ENCODE results near the gene ATOH8. TPM values are rescaled to one million over a fixed set of nuclear protein-coding genes. Genes with fewer than 3 reads are reported as not detected.

The ATOH8 gene
- polyA plus RNA-seq, 2 of the 4 experiments (the other 2 are of a cell fraction): 1.8 to 20.0 TPM

GRCh38 chr2:85768713-85769112 is 14.9 kb downstream of the ATOH8 start (continued):
- TF ChIP-seq CEBPB (IDR thresholded peaks at IDR 0.05) (no peak), BCL3 (IDR thresholded peaks at IDR 0.05) (no peak), PBX3 (IDR thresholded peaks at IDR 0.05) (no peak), CBX8 (IDR thresholded peaks at IDR 0.05) (no peak), ATOH8 (CRISPR knock-in tag; IDR thresholded peaks at IDR 0.05; ENCODE audit: low read depth) (no peak)

GRCh38 chr2:85769236-85769982 is 15.6 kb downstream of the ATOH8 start:
- TF ChIP-seq CBX8 (IDR thresholded peaks at IDR 0.05) (no peak), CTCF (IDR thresholded peaks at IDR 0.05) (peak; percentile 26; the same call in 1 of the 3 replicates)
- H3K4me3 ChIP-seq: no peak overlapping the region
- ChIA-PET CTCF (interaction anchor here (0.6 to 63.0 kb wide), 17 partner anchors 9 to 310 kb away, joined by 3 to 1675 read pairs (median 4); partner anchors contain the start of gene ATOH8), POLR2A (no interaction called here)
- 75% methylated on average over 12 of the region's 12 CpGs for WGBS (ENCODE audit: missing lambda C conversion rate)
- H3K4me1 ChIP-seq: peaks cover 72% of the 10 kb centered on the region
- H3K27ac ChIP-seq: peak overlapping the region; percentile 82 to 88; a peak in 5 of 6 replicates
- H3K4me2 ChIP-seq: peak overlapping the region; percentile 48
- FAIRE-seq: no peak
- DNase-seq (ENCODE audit: low read depth in 1 of 2, low spot score in 1 of 2): peak; percentile 51 to 92
- no peaks in the 10 kb centered on the region for H3K9me3 ChIP-seq
- peak; percentile 51 to 72; a peak in 4 of 6 replicates for ATAC-seq

GRCh38 chr2:85769983-85770362 is 16.2 kb downstream of the ATOH8 start:
- no peak for TF ChIP-seq POLR2A (IDR thresholded peaks at IDR 0.05; ENCODE audit: low read length)
- no peak for TF ChIP-seq HDAC2 (IDR thresholded peaks at IDR 0.05)
- no peak for TF ChIP-seq NFE2L2 (conservative IDR thresholded peaks at IDR 0.05; ENCODE audit: low read length)
- TF ChIP-seq MAX (IDR thresholded peaks at IDR 0.05): peak; percentile 74
- TF ChIP-seq E2F6 (IDR thresholded peaks at IDR 0.05; ENCODE audit: borderline replicate concordance, low read depth): peak; percentile 50; the same call in 1 of the 2 replicates
- no peak for TF ChIP-seq HOXA7 (CRISPR knock-in tag; IDR thresholded peaks at IDR 0.05)
- TF ChIP-seq HES2 (IDR thresholded peaks at IDR 0.05): no peak
- TF ChIP-seq RFX5 (IDR thresholded peaks at IDR 0.05): no peak
- ChIA-PET POLR2A (interaction anchor here (3.3 kb wide), 1 partner anchor 28 kb away, joined by 29 read pairs; no protein-coding TSS in a partner anchor), CTCF (interaction anchor here (0.6 to 63.0 kb wide), 13 partner anchors 9 to 309 kb away, joined by 3 to 1675 read pairs (median 7); partner anchors contain the start of gene ATOH8)
- H3K27ac ChIP-seq: peak overlapping the region; percentile 82 to 88; a peak in 5 of 6 replicates
- ATAC-seq: no peak
- H3K4me2 ChIP-seq: no peak overlapping the region; the same call in 2 of the 3 replicates
- no peak overlapping the region for H3K4me3 ChIP-seq
- H3K9me3 ChIP-seq: no peaks in the 10 kb centered on the region
- no peak for FAIRE-seq
- 92% methylated on average over 7 of the region's 7 CpGs for WGBS (ENCODE audit: missing lambda C conversion rate)
- no peak for DNase-seq (ENCODE audit: low read depth in 1 of 2, low spot score in 1 of 2)
- peaks cover 74% of the 10 kb centered on the region for H3K4me1 ChIP-seq

Data from A549 (cell line).